GM12892 (cell line): ENCODE data around the gene PNLIPRP2.

Experiments used
- POLR2A ChIP-seq: IDR thresholded peaks from 2 replicates; pipeline ENCODE4 v1.6.1; 2011; ENCODE audit warnings: low read depth, low read length, control low read depth
- POLR2AphosphoS5 ChIP-seq: IDR thresholded peaks from 2 replicates; pipeline ENCODE4 v1.6.1; 2011; ENCODE audit warnings: low read depth, low read length, control low read depth
- TAF1 ChIP-seq: IDR thresholded peaks from 2 replicates; pipeline ENCODE4 v1.6.1; 2011; ENCODE audit warnings: low read depth, mild to moderate bottlenecking, control low read depth, low read length, borderline replicate concordance

DNA sequence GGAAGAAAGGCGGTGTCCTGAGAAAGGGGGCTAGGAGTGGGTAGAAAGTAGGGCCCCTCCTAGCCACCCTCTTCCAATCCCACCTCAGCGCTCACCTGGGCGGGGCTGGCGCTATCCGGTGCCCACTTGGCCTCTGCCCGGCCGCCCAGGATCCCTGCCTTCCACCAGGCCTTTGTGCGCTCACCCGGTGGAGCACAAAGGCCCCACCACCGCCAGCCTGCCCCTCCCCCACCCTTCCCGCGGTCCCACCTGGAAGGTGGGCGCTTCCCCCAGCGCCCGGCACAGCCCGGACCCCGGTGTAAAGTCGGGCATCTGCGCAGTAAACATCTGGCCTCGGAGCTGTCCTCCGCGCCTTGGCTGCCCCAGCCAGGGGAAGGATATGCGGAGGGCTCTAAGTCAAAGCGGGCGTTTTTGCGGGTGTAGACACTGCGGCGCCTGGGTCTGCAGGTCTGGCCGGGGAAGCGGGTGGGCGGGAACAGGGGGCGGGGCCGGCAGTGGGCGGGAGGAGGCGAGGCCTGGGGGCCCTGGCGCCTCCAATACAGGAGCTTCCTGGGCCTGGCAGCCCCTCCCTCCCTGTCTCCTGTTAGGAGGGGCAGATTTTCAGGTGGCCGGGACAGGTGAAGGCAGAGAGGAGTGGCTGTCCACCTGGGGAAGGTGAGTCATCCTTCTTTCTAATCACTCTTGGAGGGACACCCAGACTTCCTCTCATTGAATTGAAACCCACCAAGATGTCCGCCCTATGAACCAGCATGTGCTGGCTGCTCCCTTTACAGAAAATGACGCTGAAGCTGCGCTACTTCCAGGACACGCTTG lies 49.3 kb downstream of the PNLIPRP2 start:
- TF ChIP-seq POLR2A (no peak), POLR2AphosphoS5 (no peak), TAF1 (no peak)
